ENCODE measurements around the gene PARD6G.

DNA sequence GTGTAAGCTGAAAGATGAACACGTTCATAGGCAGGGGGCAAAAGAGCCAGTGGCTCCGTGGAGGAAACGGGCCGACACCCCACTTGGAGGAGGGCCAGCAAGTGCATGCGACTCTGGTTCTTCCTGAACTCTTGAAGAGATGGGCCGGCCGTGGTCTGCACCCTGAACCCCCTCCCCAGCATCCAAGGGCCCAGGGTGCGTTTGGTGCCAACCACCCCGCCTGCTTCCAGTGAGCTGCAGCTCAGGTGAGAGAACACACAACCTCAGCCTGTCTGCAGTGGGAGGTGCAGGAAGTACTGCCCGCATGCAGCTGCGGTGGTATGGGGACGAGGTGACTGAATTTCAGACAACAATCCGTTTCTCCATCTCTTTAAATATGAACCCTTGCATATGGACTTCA is 79.4 kb downstream of the PARD6G start:
- TF ChIP-seq, protein P1, sequence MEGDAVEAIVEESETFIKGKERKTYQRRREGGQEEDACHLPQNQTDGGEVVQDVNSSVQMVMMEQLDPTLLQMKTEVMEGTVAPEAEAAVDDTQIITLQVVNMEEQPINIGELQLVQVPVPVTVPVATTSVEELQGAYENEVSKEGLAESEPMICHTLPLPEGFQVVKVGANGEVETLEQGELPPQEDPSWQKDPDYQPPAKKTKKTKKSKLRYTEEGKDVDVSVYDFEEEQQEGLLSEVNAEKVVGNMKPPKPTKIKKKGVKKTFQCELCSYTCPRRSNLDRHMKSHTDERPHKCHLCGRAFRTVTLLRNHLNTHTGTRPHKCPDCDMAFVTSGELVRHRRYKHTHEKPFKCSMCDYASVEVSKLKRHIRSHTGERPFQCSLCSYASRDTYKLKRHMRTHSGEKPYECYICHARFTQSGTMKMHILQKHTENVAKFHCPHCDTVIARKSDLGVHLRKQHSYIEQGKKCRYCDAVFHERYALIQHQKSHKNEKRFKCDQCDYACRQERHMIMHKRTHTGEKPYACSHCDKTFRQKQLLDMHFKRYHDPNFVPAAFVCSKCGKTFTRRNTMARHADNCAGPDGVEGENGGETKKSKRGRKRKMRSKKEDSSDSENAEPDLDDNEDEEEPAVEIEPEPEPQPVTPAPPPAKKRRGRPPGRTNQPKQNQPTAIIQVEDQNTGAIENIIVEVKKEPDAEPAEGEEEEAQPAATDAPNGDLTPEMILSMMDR (IDR thresholded peaks at IDR 0.05; ENCODE audit: insufficient read depth, low read depth, low read length): no peak
- no peak for TF ChIP-seq EZH2 (IDR thresholded peaks at IDR 0.05; ENCODE audit: insufficient read depth, low read length)

Data from astrocyte (in vitro differentiated cells and primary cell).